ENCODE data around the gene DIPK1B. TPM values are rescaled to one million over a fixed set of nuclear protein-coding genes. Genes with fewer than 3 reads are reported as not detected.

Gene DIPK1B
- total RNA-seq, 1 donor from 2014 or later: 293 TPM

- peaks cover 21% of the 10 kb centered on the region for H3K36me3 Mint-ChIP-seq (ENCODE audit: low read depth, unreplicated experiment)
- peaks cover 16% of the 10 kb centered on the region for H3K4me1 Mint-ChIP-seq (ENCODE audit: unreplicated experiment)
- H3K9me3 Mint-ChIP-seq (ENCODE audit: unreplicated experiment): peaks cover 4% of the 10 kb centered on the region
- DNase-seq (ENCODE audit: low spot score): no peak
- no peak overlapping the region for H3K27ac Mint-ChIP-seq (ENCODE audit: unreplicated experiment)
- H3K4me3 Mint-ChIP-seq (ENCODE audit: unreplicated experiment): no peak overlapping the region
- H3K27me3 Mint-ChIP-seq (ENCODE audit: unreplicated experiment): peaks cover 69% of the 10 kb centered on the region
- no peak for TF ChIP-seq CTCF (IDR thresholded peaks at IDR 0.05; ENCODE audit: unreplicated experiment)
These were observed 29.7 kb upstream of the DIPK1B start for GRCh38 chr9:136682710-136683109.

- Mint-ChIP-seq H3K4me1 (ENCODE audit: unreplicated experiment) (peaks cover 16% of the 10 kb centered on the region), H3K27me3 (ENCODE audit: unreplicated experiment) (peaks cover 64% of the 10 kb centered on the region), H3K9me3 (ENCODE audit: unreplicated experiment) (peaks cover 4% of the 10 kb centered on the region), H3K27ac (ENCODE audit: unreplicated experiment) (no peak overlapping the region), H3K4me3 (ENCODE audit: unreplicated experiment) (no peak overlapping the region), H3K36me3 (ENCODE audit: low read depth, unreplicated experiment) (peaks cover 21% of the 10 kb centered on the region)
- no peak for TF ChIP-seq CTCF (IDR thresholded peaks at IDR 0.05; ENCODE audit: unreplicated experiment)
- no peak for DNase-seq (ENCODE audit: low spot score)
These were observed 29.1 kb upstream of the DIPK1B start for GRCh38 chr9:136683173-136683745.

- H3K27ac Mint-ChIP-seq (ENCODE audit: unreplicated experiment): no peak overlapping the region
- peak overlapping the region; percentile 81 for H3K4me3 Mint-ChIP-seq (ENCODE audit: unreplicated experiment)
- no peak for DNase-seq (ENCODE audit: low spot score)
- peaks cover 14% of the 10 kb centered on the region for H3K4me1 Mint-ChIP-seq (ENCODE audit: unreplicated experiment)
- peaks cover 17% of the 10 kb centered on the region for H3K36me3 Mint-ChIP-seq (ENCODE audit: low read depth, unreplicated experiment)
- peaks cover 59% of the 10 kb centered on the region for H3K27me3 Mint-ChIP-seq (ENCODE audit: unreplicated experiment)
- TF ChIP-seq CTCF (IDR thresholded peaks at IDR 0.05; ENCODE audit: unreplicated experiment): no peak
- peaks cover 4% of the 10 kb centered on the region for H3K9me3 Mint-ChIP-seq (ENCODE audit: unreplicated experiment)
These were observed 28.6 kb upstream of the DIPK1B start for GRCh38 chr9:136683755-136684154.

GRCh38 chr9:136684339-136684738, 28.0 kb upstream of the DIPK1B start:
- DNase-seq (ENCODE audit: low spot score): no peak
- Mint-ChIP-seq H3K27me3 (ENCODE audit: unreplicated experiment) (peaks cover 57% of the 10 kb centered on the region), H3K4me1 (ENCODE audit: unreplicated experiment) (peaks cover 12% of the 10 kb centered on the region), H3K36me3 (ENCODE audit: low read depth, unreplicated experiment) (peaks cover 11% of the 10 kb centered on the region), H3K9me3 (ENCODE audit: unreplicated experiment) (no peaks in the 10 kb centered on the region), H3K4me3 (ENCODE audit: unreplicated experiment) (peak overlapping the region; percentile 81), H3K27ac (ENCODE audit: unreplicated experiment) (no peak overlapping the region)
- TF ChIP-seq CTCF (IDR thresholded peaks at IDR 0.05; ENCODE audit: unreplicated experiment): no peak

GRCh38 chr9:136684799-136685198, 27.6 kb upstream of the DIPK1B start:
- Mint-ChIP-seq H3K4me3 (ENCODE audit: unreplicated experiment) (no peak overlapping the region), H3K9me3 (ENCODE audit: unreplicated experiment) (no peaks in the 10 kb centered on the region), H3K36me3 (ENCODE audit: low read depth, unreplicated experiment) (peaks cover 7% of the 10 kb centered on the region), H3K27ac (ENCODE audit: unreplicated experiment) (no peak overlapping the region), H3K4me1 (ENCODE audit: unreplicated experiment) (peaks cover 7% of the 10 kb centered on the region), H3K27me3 (ENCODE audit: unreplicated experiment) (peaks cover 53% of the 10 kb centered on the region)
- DNase-seq (ENCODE audit: low spot score): no peak
- TF ChIP-seq CTCF (IDR thresholded peaks at IDR 0.05; ENCODE audit: unreplicated experiment): no peak

Measured in endothelial cell (in vitro differentiated cells).